Body of pancreas (tissue), 4 donors: ENCODE measurements around the gene ABHD16A. TPM values are rescaled to one million over a fixed set of nuclear protein-coding genes. Genes with fewer than 3 reads are reported as not detected.

Experiments used
- ATAC-seq: fragments of 150-250 bp; one replicate; pipeline ENCODE4 v1.9.1; 2016
- DNase-seq, 4 donors: peaks; one replicate each; pipeline ENCODE4 v3.0.0-alpha.2; 2019
- H3K27ac ChIP-seq, 4 donors: fragments of 200-600 bp; sonication (generic); 1 replicate in 3 of 4; 2 replicates in 1 of 4; pipeline versions ENCODE4 v1.5.1 to v1.6.1; 2016 to 2019; ENCODE audit warnings: mild to moderate bottlenecking in 1 of 4, mixed read lengths in 1 of 4, moderate library complexity in 1 of 4
- H3K27me3 ChIP-seq, 2 donors: fragments of 200-600 bp; sonication (generic); one replicate each; pipeline ENCODE4 v1.6.0; 2016; ENCODE audit warnings: mild to moderate bottlenecking in 1 of 2
- H3K36me3 ChIP-seq, 2 donors: fragments of 200-600 bp; sonication (generic); replicated peaks in 1 of 2; 2 replicates each; pipeline ENCODE4 v1.5.1; 2016; ENCODE audit warnings: low read depth in 2 of 2; ENCODE audit not compliant: insufficient read depth in 1 of 2
- H3K4me1 ChIP-seq: fragments of 200-600 bp; sonication (generic); one replicate; pipeline ENCODE4 v1.6.0; 2016
- H3K4me3 ChIP-seq, 2 donors: fragments of 200-600 bp; sonication (generic); 1 replicate in 1 of 2; 2 replicates in 1 of 2; pipeline ENCODE4 v1.5.1; 2016 to 2019
- H3K9me3 ChIP-seq, 3 donors: fragments of 200-600 bp; sonication (generic); 1 replicate in 2 of 3; 2 replicates in 1 of 3; pipeline ENCODE4 v1.5.1; 2016
- CTCF ChIP-seq, 7 experiments: fragments of 450-650 bp in 4 of 7; fragments of 200-600 bp in 3 of 7; sonication (generic) in 3 of 7; IDR thresholded peaks; one replicate each; pipeline ENCODE4 v1.5.1; 2016 to 2019; ENCODE audit warnings: antibody characterized with exemption in 7 of 7
- POLR2A ChIP-seq, 3 donors: fragments of 450-650 bp; IDR thresholded peaks; one replicate each; pipeline ENCODE4 v1.6.1; 2016; ENCODE audit warnings: antibody characterized with exemption in 3 of 3, mild to moderate bottlenecking in 2 of 3
- WGBS, 2 donors: methylation state at CpG; one replicate each; pipeline ENCODE4 v1.1.5; 2017; 5-methylcytosine and 5-hydroxymethylcytosine counted together
- intact Hi-C: fragments of 100-400 bp; cut with DNase I; formaldehyde crosslinking; loops from one replicate; pipeline ENCODE4 v1.15.1; 2023
- total RNA-seq, 2 donors: library from RNA; depleted of rRNA; stranded (reverse); fragments of >200 nt; gene quantifications; one replicate each; pipeline ENCODE4 v1.1.0, GENCODE V29; 2016

The ABHD16A gene
- total RNA-seq, 2 donors from 2014 or later = 24.7 to 38.1 TPM

- DNase-seq = no peak
- Histone ChIP-seq H3K9me3 (no peaks in the 10 kb centered on the region), H3K27me3 (no peaks in the 10 kb centered on the region), H3K36me3 (peaks cover 31 to 65% of the 10 kb centered on the region in 2 donors), H3K4me1 (no peaks in the 10 kb centered on the region), H3K27ac (no peak overlapping the region), H3K4me3 (no peak overlapping the region)
- TF ChIP-seq CTCF (IDR thresholded peaks at IDR 0.05) (no peak), POLR2A (IDR thresholded peaks at IDR 0.05) (no peak)
- WGBS, 2 donors = 96 to 100% methylated on average over 8 to 9 of the region's 9 CpGs
- intact Hi-C loops = no loop called here
- no peak for ATAC-seq
Measured at GRCh38 chr6:31645325-31645724, 57.8 kb downstream of the ABHD16A start.

- 80 to 89% methylated on average over 12 to 17 of the region's 17 CpGs for WGBS, 2 donors
- intact Hi-C loops = no loop called here
- Histone ChIP-seq H3K27ac (no peak overlapping the region), H3K4me1 (no peaks in the 10 kb centered on the region), H3K4me3 (no peak overlapping the region), H3K36me3 (peaks cover 31 to 66% of the 10 kb centered on the region in 2 donors), H3K9me3 (no peaks in the 10 kb centered on the region), H3K27me3 (no peaks in the 10 kb centered on the region)
- TF ChIP-seq CTCF (IDR thresholded peaks at IDR 0.05) = no peak
- no peak for TF ChIP-seq POLR2A (IDR thresholded peaks at IDR 0.05)
- DNase-seq = no peak
- peak; percentile 40 for ATAC-seq
Measured at GRCh38 chr6:31643818-31644454, 59.2 kb downstream of the ABHD16A start.

- intact Hi-C loops = no loop called here
- TF ChIP-seq CTCF (IDR thresholded peaks at IDR 0.05) = no peak
- Histone ChIP-seq H3K4me1 (no peaks in the 10 kb centered on the region), H3K27ac (no peak overlapping the region), H3K9me3 (no peaks in the 10 kb centered on the region), H3K27me3 (no peaks in the 10 kb centered on the region), H3K4me3 (no peak overlapping the region), H3K36me3 (peaks cover 31 to 61% of the 10 kb centered on the region in 2 donors)
- DNase-seq (no peak), ATAC-seq (no peak)
- 82 to 85% methylated on average over 4 of the region's 6 CpGs for whole genome bisulfite sequencing, 2 donors
Measured at GRCh38 chr6:31642798-31643570, 60.1 kb downstream of the ABHD16A start.

- no peaks in the 10 kb centered on the region for H3K4me1 ChIP-seq
- intact Hi-C loops = no loop called here
- no peaks in the 10 kb centered on the region for H3K27me3 ChIP-seq
- no peak overlapping the region for H3K4me3 ChIP-seq
- H3K9me3 ChIP-seq = no peaks in the 10 kb centered on the region
- ATAC-seq (no peak), DNase-seq (no peak)
- 79 to 93% methylated on average over 4 of the region's 4 CpGs for WGBS, 2 donors
- H3K27ac ChIP-seq = no peak overlapping the region
- peaks cover 31 to 61% of the 10 kb centered on the region in 2 donors for H3K36me3 ChIP-seq
- no peak for TF ChIP-seq POLR2A (IDR thresholded peaks at IDR 0.05)
- no peak for TF ChIP-seq CTCF (IDR thresholded peaks at IDR 0.05)
Measured at GRCh38 chr6:31641370-31641769, 61.8 kb downstream of the ABHD16A start.
